Spleen (tissue), 7 donors: ENCODE results near the gene GRIK5.

ENCODE experiments used
- POLR2A ChIP-seq, 3 donors: fragments of 450-650 bp; IDR thresholded peaks; one replicate each; pipeline ENCODE4 v1.5.1; 2017; ENCODE audit warnings: antibody characterized with exemption in 3 of 3, mild to moderate bottlenecking in 1 of 3
- POLR2AphosphoS5 ChIP-seq, 3 donors: sonication (generic); formaldehyde crosslinking; IDR thresholded peaks; one replicate each; pipeline ENCODE4 v1.5.1; 2017; ENCODE audit warnings: antibody characterized with exemption in 3 of 3
- TF ChIP-seq, protein P1 (sequence below), 11 experiments: fragments of 200-600 bp in 7 of 11; fragments of 450-650 bp in 4 of 11; sonication (generic) in 4 of 11; IDR thresholded peaks in 8 of 11; conservative IDR thresholded peaks in 3 of 11; 1 replicate in 7 of 11; 2 replicates in 4 of 11; pipeline versions ENCODE4 v1.4.0 to v1.8.0; 2016 to 2021; ENCODE audit warnings: antibody characterized with exemption in 11 of 11, inconsistent platforms in 4 of 11, mild to moderate bottlenecking in 1 of 11
- donor health status: DM: no; HTN: no; CAD: no; lungs with moderate emphysema.
- donor health status: DM: no; HTN: no; CAD: no.
- donor health status: DM: no; HTN: no; CAD: no.

- TF ChIP-seq, protein P1, sequence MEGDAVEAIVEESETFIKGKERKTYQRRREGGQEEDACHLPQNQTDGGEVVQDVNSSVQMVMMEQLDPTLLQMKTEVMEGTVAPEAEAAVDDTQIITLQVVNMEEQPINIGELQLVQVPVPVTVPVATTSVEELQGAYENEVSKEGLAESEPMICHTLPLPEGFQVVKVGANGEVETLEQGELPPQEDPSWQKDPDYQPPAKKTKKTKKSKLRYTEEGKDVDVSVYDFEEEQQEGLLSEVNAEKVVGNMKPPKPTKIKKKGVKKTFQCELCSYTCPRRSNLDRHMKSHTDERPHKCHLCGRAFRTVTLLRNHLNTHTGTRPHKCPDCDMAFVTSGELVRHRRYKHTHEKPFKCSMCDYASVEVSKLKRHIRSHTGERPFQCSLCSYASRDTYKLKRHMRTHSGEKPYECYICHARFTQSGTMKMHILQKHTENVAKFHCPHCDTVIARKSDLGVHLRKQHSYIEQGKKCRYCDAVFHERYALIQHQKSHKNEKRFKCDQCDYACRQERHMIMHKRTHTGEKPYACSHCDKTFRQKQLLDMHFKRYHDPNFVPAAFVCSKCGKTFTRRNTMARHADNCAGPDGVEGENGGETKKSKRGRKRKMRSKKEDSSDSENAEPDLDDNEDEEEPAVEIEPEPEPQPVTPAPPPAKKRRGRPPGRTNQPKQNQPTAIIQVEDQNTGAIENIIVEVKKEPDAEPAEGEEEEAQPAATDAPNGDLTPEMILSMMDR (IDR thresholded peaks at IDR 0.05 in 8 of 11, conservative IDR thresholded peaks at IDR 0.05 in 3 of 11), result no peak
- TF ChIP-seq POLR2A (IDR thresholded peaks at IDR 0.05) (no peak), POLR2AphosphoS5 (IDR thresholded peaks at IDR 0.05) (no peak)
These were observed 104.9 kb downstream of the GRIK5 start for GRCh38 chr19:41965106-41965505.
